Kidney glomerular epithelial cell (primary cell): ENCODE measurements around the gene NRXN3.
A peak's percentile ranks its signal among the peaks of the same experiment; 100 is the strongest.

Experiments
- DNase-seq: peaks from one replicate; lab custom pipeline; 2025; lab: John Stamatoyannopoulos, UW

NRXN3 gene

DNA sequence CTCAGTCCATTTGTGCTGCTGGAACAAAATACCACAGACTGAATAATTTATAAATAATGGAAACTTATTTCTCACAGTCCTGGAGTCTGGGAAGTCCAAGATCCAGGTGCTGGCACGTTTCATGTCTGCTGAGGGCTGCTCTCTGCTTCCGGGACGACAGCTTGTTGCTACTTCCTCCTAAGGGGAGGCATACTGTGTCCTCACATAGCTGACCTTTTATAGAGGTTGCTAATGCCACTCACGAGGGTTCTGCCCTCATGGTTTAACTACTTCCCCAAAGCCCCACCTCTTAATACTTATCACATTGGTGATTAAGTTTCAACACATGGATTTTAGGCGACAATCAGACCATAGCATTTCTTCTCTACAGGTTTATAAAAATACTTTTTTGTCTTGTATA, 411.1 kb downstream of the NRXN3 start:
- DNase-seq, result no peak

DNA sequence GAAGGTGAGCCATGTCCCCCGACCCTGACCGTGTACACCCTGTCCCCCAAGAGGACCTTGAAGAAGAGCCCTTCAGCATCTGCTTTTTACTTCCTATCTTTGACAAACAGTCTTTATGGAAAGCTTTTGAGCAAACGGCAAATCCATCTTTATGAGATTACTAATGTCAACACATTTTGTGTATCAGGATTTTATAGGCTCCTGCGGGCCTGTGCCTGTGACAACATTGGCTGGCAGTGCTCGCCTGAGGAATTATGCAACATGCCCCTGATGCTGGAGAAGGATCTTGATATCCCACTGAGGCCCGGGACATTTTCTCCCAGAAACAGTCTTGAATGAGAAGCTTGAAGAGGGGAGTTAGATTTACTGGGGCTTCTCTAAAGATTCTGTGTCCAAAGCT, 416.5 kb downstream of the NRXN3 start:
- DNase-seq, result no peak

DNA sequence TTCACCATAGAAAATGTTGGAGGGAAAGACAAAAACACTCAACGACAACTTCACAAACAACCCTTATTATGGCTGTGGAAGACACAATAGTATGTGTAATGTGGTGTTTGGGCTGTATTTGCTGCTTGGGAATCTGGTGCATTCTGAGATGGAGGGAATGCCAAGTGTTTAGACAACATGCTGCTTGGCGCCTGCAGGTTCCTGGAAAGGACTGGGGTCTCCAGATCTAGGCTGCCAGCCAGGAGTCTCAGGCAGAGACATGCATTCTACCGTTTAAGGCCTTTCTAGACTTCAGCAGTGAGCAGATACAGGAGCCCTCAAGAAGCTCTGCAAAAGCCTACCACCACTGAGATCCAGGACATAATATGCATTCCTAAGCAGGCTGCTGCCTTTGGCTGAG, 418.7 kb downstream of the NRXN3 start:
- no peak for DNase-seq

DNA sequence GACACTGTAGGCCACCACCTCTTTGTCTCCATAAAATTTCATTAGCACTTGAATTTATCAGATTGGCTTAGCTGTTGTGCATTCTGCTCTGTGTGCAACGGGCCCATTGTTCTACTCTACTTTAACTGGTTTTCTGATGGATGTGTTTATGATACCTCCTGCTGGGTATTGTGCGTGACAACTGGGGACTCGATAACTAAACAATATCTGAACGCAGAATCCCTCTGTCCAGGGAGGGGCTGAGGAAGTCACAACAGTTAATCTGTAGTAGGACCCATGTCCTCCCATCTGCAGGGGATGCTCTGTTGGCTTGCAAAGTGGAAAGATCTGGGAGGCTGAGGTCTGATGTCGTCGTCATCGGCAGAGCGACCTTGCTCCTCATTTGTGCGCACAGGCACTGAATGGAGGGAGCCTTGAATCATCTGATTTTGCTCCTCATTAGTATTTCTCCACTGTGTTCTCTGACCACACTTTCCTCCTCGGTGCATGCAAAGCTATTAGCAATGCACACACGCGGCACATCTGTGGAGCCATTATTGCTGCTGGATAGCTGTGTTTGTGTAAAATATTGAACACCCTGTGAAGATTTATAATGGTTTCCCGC, 422.5 kb downstream of the NRXN3 start:
- DNase-seq, result no peak

DNA sequence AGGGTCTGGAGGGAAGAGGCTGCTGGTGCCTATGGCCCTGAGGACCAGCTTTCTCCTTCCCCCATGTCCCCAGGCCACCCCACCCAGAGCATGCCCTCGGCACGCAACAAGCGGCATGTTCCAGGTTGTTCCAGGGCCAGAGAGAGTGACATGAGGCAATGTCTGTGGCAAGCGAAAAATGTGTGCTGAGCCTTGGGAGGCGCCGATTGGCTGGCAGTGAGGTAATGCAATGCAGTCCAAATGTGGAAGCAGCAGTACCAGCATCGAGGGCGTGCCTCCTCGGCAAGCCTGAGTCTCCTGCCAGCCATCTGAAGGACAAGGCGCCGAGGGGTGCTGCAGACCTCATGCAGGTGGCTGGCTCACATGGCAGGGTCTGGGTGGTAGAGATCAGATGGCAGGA, 423.8 kb downstream of the NRXN3 start:
- DNase-seq, result no peak

DNA sequence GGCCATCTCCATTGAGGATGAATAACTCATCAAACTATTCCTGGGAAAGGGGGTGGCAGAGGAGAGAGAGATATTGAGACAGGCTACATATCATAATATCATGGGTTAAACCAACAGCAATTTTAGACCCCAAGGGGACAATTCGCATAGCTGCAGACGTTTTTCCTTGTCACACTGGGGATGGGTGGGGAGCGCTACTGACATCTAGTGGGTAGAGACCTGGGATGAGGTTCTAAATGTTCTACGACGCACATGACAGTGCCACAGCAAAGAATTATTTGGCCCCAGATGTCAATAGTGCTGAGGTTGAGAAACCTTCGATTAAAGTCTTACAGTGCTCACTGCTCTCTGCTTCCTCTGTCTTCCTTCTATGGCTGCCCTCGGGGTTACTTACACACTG, 425.6 kb downstream of the NRXN3 start:
- DNase-seq, result no peak

DNA sequence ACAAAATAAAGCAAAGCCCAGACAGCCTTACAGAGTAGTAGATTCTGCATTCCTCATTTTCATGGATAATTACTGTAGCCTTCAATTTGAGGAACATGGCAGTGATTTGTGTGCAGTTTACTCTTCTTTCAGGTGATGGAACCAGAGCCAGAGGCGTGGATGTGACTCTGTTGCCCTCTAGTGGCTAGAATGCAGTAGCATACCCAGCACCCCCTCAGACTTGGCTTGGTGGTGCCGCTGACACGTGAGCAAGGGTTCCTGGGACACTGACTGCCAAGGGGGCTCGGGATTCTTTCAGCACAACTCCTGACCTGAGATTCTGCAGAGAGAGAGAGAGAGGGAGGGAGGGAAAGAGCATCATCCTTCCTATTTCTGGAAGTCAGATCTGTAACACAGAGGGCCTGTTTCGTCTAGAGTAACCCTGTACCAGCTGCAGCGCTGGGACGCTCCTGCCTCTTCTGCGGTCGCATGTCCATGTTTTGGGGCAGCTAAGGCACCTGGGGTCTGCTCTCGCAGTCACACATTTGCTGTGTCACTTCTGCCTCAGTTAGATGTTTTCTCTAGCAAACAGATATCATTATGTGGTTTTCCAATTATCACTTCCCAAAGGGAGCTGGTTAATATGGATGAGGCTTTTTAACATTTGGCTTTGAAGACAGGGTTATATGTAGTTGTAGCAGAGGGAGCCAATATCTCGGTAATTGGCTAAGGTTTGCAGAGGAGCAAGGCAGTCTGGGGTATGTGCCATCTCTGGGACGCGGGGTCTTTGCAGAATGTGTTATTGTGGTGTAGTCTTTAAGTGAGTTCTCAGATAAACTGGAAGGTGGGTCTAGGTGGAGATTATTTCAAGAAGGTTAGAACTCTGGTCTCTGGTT, 428.1 kb downstream of the NRXN3 start:
- DNase-seq, result peak; percentile 31

DNA sequence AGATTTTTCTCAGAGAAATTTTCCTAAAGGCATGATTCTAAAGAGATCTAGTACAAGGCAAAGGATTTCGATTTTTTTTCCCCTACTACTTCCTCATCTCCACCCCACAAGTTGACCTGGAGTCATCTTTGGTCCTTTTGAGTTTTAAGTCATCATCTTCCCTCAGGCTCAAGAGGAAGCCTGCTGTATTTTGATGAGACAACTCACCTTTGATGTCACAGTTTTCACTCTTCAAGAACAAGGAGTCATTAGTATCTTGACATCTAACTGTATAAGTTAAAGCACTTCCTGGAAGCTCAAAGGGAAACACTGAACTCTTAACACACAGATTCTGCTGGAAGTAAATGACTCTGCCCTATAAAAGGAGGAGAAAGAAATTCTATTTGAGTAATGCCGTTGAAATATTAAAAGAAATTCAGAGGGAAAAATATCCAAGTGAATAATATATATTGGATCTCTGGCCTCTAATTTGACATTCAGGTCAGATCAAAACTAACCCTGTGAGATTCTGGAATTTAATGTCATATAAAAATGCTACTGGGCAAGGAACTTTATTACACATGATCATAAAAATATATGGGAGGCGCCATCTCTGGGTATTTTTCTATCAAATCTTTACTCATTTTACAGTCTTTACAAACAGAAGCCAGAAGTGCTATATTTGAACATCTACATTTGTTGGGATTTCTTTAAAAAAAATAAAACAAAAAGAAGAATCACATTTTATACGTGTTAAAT, 435.0 kb downstream of the NRXN3 start:
- no peak for DNase-seq

DNA sequence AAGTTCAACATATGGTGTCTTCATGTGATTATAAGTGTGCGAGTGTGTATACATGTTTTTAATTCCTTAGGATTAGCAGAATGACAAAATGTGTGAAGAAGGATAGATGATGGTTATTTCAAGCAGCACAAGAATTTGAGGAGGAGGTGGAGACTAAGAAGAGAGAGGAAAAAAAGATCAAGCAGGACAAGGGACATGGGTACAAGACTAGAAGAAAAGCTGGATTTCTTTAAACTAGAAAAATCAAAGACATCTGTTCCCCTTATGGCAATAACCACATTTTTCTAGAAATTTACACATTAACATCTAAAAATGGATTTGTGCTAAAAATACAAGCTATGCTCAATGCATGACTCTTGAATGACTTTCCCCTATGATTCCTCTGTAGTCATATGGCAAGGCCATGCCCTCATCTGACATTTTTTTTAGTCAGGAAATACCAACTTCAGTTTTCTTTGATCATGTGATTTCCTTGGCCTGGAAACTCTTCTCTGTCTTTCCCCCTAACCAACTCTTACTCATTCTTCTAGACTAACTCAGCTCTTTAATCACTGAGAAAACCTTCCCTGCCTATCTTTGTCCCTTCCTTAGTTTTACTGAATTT, 435.8 kb downstream of the NRXN3 start:
- DNase-seq, result peak; percentile 45

DNA sequence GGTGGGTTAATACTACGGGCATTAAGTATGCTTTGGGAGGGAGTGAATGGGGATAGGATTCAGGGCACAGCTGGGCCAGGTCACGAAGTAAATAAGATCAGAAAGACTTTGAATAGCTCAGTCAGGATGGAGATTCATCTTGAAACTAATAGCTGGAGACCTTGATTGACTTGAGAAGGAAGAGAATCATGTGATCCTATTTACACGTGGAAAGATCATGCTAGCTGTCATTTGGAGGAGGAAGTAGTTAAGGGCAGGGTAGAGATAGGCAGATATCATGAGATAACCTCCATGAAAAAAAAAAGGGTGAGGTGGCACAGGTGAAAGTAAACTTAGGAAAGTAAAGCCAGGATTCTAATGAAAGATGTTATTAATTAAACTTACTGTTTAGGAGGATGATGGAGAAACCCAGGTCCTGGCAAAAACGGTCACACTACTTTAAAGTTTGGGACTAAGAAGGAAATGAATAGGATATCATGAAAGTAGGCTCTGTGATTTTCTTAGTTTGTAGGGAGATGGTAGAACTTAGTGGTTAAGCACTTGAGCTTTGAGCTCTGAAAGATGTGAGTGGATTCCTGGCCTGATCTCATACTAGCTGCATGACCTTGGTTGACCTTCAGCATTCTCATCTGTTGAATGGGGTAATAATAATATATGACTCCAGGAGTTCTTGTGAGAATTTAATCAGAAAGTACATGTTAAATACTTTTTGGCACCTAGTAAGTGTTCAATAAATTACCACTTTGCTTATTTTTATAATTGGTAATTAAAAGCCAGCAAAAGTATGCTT, 439.0 kb downstream of the NRXN3 start:
- no peak for DNase-seq

DNA sequence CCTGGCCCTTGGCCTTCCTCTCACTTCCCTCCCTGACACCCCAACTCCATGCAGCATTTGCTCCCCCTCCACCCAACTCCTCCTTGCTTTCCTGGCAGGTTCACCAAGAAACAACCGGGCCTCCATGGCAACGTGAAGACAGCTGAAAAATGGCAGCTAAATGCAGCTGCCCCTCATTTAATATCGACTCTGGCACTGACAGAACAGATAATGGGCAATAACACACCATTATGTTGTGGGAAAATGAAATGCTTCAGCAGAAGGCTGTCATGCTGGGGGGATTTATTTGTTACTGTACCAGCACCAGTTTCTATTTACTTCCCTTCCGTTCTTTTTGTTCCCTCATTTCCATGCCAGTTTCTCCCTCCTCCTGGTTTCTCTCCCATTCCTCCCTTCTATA, 440.8 kb downstream of the NRXN3 start:
- DNase-seq, result no peak

DNA sequence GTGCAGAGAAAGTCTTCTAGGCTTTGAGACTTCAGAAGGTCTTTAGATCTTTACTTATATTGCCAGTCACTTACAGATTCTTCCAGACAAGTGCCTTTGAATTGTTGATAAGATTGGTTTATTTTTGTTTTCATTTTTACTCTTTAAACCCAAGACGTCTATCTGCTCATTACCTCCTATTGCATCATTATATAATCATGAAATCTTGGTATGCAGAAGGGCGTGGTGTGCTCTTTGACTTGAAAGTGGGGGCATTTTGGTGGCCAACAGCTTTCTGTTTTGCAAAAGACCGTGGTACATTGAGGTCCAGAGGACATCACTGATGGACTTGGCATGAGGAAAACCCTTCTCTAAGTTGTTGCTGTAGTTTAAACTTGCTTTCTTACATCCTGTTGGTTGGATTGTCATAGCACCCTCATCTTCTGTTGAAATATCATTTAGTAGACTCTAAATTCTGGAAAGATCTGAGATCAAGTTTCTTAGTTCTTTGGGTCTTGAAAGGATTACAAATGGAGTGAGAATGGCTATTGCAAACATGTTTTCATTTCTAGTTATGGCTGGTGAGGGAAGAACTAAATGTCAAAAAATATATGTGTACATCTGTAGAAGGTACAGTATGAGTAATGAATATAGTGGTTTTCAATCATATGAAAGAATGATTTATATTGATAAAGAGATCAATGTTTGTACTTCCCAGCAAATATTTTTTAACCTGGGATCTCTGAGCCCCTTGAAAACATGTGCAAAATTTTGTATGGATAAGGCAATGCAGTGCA, 441.8 kb downstream of the NRXN3 start:
- DNase-seq, result no peak

DNA sequence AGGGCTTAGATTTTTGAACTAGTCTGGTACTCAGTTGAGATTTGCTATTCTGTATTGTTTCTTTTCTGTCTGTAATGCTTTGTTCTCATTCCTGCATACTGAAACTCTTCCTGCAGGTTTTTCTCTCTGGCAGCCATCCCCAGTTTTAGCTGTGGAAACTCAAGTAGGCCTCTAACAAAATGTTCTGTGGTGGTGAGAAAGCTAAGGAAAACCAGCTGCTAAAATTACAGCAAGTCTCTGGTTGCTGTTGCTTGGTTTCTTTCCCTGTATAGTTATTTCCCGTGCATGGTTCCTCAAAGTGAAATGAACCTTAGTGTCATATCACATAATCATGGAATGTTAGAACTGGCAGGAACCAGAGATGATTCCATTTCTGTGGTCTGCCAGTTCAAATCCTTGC, 442.5 kb downstream of the NRXN3 start:
- DNase-seq, result no peak

DNA sequence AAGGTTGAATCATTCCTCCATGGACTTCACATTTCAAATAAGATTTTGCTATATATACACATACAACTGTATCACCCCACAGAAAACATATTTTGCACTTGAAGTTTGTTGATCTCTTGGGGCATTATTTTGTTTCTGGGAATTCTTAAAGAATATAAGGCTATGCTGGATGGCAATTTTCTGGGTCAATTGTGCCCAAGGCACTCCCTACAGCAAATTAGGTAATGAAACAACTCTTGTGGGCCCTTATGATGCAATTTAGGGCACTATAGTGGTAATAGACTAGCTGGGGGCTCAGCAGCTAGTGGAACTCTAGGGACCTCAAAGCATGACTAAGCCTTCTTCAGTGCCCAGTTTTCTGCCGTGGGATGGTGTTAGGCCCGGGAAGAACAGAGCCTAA, 444.4 kb downstream of the NRXN3 start:
- DNase-seq, result no peak

DNA sequence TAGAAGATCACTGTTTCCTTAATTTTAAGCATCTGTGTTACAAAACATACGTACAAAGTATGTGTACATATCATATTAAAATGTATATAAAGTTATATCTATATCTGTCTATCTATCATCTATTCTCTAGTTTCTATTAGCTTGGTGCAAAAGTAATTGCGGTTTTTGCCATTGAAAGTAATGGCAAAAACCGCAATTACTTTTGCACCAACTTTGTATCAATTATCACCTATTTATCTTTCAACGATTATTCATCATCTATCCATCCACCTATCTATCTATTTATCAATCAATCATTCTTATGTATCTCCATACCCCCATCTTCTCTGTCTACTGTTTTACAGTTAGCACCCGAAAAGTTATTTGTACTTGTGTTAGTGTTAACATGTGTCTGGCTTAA, 447.6 kb downstream of the NRXN3 start:
- DNase-seq, result no peak

DNA sequence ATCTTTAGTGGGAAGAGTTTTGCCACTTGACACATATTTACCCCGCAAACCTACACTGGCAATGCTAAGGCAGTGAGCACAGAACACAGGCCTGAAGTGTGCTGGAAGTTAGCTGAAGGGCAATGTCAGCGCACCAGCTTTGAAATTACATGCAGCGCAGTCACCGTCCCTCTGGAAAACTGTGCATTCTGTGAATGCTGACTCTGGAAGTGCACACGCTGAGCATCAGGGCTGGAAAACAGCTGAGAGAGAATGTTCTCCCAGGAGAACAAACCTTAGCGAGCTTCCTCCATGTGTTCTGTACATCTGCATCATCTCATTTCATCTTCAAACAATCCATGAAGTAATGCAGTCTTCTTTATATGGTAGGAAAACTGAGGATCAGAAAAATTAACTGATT, 448.2 kb downstream of the NRXN3 start:
- no peak for DNase-seq

DNA sequence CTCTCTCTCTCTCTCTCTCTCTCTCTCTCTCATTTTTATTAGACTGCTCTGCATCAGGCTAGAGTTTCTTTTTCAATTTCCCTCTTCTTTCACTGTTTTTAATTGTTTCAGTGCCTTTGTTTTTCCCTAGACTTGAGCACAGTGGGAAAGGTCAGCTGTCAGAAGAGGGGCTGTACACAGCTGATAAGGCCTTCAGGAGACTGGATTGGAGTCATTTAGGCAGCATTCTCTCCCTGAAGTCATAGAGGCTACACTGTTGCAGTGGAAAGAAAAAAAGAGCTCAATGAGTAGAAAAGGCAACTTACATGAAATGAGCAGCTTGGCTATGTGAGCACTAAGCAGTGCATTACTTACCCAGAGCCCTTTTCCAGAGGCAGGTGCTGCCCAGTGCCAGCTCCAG, 456.9 kb downstream of the NRXN3 start:
- no peak for DNase-seq

DNA sequence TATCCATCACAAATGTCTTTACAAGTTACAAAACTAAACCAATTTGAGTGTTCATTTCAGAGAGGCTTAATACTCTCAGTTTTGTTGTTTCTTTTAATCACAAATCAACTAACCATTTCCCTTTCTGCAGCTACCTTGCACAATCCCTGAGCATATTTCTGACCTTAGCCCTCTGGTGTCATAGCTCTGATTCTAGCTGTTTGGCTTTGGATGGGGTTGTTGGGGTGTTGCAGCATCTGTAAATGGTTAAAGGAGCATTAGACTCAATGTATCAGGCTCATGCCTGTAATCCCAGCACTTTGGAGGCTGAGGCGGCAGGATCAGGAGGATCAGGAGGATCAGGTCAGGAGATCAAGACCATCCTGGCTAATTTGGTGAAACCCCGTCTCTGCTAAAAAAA, 461.4 kb downstream of the NRXN3 start:
- DNase-seq, result no peak

DNA sequence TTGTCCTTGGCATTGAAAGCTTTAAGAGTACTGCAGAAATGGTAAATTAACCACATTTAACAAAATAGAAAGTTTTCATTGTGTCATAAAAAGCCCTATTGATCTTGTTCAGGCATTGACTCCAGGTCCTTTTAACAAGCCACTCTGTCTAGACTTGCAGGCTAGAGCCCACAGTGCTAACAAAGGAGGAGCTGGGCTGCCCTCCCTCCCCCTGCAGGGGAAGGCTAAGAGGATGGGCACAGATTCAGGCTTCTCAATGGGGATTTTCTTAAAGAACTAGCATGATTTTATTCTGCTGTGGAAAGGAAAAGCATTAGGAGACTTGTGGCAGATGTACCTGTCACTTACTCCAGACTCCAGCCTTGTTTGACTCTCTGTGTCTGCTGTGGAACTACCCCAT, 463.6 kb downstream of the NRXN3 start:
- DNase-seq, result no peak

DNA sequence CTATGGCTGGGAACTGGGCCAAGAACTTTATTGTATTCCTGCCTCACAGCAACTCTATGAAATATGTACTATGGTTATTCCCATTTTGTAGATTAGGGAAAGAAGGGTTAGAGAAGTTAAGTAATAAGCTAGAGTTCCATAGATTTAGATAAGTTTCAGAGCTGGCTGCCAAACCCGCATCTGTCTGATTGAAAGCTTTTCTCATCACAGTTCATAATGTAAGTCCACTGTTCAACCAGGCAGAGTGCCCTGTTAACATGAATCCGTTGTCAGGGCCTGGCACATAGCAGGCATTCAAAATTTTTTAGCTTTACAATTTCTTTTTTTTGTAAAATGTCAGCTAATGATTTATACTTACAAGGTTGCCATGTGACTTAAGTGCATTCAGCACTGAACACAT, 467.3 kb downstream of the NRXN3 start:
- no peak for DNase-seq

DNA sequence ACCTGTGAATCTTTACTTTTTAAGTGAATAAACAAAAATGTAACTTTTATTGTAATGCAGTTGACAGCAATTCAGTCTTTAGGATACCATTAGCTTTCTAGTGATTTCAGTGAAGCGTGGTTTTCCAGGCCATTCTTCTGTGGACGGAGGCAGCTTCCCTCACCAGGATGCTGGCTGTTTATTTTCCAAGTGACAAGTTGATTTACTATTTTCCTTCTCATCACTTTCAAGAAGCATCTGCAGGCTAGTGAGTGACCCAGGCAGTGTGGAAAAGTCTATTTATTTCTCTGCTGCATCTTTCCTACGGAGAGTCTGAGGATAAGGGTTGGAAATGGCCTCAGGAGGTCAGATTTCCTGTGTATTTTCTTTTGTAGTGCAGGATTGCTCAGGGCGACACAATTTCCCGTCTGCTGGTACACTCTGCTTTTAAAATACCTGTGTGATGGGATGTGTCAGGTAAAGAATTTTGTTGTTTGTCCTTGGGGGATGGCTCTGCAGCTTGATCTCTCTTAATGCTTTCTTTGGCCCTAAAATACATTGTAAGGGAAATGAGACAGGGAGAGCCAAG, 467.8 kb downstream of the NRXN3 start:
- DNase-seq, result no peak
